Measurements from ENCODE around the gene CCNJ. TPM values are rescaled to one million over a fixed set of nuclear protein-coding genes. Genes with fewer than 3 reads are reported as not detected.
"Not testable (repeated sequence)": the region's sequence is repeated elsewhere in the genome, so short reads cannot be mapped to it uniquely, and the experiment has no call there.

CCNJ gene, protein sequence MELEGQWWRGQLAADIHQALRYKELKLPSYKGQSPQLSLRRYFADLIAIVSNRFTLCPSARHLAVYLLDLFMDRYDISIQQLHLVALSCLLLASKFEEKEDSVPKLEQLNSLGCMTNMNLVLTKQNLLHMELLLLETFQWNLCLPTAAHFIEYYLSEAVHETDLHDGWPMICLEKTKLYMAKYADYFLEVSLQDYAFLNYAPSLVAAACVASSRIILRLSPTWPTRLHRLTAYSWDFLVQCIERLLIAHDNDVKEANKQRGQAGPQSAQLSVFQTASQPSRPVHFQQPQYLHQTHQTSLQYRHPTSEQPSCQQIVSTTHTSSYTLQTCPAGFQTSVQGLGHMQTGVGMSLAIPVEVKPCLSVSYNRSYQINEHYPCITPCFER
- total RNA-seq (ENCODE audit: insufficient read depth, low replicate concordance), result 6.0 TPM

DNA sequence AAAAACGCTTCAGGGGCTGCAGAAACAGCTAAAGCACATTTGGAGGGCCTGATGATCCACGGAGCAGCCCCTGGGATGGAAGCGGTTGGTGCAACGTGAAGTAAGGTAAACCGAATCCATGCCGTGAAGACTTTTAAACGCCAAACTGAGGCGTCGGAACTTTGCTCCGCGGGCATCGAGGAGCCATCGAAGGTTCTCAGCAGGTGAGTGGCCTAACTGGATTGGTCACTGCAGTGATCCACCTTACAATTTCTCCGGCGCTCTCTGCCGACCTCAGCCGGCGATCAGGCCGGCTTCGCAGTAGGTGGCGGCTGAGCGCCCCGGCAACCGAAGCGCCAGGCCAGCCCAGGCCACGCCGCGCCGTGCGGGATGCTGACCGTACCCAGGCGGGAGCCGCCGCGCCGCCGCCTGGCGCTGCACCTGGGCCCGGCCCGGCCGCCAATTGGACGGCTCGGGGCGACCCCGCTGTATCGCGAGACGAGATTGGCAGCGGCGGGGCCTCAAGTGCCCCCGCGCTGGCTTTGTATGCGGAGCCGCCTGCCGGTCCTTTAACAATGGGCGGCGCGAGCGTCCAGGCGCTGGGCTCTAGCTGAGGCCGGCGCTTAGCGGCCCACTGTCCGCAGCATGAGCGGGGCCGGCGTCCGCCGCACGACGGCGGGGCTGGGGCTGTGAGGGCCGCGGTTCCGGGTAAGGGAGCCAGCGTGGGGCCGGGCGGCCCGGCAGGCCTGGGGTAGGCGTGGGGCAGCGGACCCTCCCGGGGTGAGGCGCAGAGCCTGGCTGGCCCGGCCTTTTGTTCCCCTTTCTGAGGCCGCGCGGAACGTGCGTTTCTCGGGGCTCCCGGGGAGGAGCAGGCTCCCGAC is at the start of gene CCNJ:
CCNJ (plus strand) TSS at position 551 of the 860 bp plus-strand sequence. CDS start 811 bp downstream, outside the sequence.
- peak; percentile 92 for DNase-seq (ENCODE audit: low spot score)

DNA sequence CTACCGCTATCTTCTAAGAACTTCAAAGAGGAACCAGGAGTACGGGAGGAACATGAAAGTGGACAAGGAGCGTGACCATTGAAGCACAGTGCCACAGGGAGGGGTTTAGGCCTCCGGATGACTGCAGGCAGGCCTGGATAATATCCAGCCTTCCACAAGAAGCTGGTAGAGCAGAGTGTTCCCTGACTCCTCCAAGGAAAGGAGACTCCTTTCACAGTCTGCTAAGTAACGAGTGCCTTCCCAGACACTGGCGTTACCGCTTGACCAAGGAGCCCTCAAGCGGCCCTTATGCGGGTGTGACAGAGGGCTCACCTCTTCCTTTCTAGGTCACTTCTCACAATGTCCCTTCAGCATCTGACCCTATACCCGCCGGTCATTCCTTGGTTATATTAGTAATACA is 49.0 kb upstream of the CCNJ start:
- DNase-seq (ENCODE audit: low spot score), result not testable (repeated sequence)

DNA sequence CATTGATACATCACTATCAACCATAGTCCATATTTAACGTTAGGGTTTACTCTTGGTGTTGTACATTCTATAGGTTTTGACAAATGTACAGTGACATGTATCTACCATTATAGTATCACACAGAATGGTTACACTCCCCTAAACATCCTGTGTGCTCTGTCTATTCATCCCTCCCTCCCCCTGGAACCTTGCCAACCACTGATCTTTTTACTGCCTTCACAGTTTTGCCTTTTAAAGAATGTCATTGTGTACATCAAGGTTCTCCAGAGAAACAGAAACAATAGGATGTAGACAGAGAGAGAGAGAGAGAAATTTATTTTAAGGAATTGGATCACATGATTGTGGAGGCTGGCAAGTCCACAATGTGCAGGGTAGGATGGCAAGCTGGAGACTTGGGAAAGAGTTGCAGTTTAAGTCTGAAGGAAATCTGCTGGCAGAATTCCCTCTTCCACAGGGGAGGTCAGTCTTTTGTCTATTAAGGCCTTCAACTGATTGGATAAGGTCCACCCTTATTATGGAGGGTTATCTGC is 45.1 kb upstream of the CCNJ start:
- DNase-seq (ENCODE audit: low spot score), result no peak

DNA sequence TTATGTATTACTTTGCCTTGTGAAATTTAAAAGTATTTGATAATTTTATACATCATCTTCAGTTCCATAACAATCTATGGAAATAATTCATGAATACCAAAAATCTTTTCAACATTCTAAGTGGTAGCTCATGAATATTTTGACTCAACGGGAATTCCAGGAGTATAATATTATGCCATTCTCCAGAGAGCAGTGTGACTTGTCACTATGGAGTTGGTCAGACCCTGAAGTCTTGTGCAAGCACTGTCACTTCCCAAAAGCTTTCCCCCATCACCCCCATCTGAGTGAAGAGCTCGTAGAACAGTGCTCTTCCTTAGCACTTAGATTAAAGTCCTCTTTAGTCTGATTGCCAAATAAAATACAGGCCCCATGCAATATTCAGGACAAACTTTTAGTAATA is 29.4 kb upstream of the CCNJ start:
- DNase-seq (ENCODE audit: low spot score), result no peak

DNA sequence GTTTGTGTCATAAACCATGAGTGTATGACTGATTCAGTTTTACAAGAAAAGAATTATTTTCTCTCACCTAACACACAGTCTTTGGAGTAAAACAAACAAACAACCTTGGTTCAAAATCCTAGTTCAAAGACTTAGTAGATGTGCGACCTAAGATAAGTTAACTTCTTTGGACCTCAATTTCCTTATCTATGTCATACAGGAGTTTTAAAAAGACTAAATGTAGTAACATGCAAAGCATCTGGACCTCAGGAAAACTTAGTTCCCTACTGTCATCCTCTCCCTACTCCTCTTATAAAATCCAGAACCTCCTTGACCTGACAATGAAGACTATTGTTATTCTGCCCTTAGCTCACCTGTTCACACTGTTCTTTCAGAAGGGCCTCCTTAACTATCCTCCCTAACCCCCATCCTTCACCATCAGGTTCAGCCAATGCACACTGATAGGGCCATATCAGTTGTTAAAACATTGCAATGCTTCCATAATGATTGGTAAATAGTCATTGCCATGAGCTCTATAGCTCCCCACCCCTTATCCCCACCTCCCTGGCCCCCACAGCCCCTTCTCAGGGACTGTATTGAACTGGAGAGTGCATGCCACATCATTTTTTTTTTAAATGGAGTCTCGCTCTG is 28.8 kb upstream of the CCNJ start:
- no peak for DNase-seq (ENCODE audit: low spot score)

DNA sequence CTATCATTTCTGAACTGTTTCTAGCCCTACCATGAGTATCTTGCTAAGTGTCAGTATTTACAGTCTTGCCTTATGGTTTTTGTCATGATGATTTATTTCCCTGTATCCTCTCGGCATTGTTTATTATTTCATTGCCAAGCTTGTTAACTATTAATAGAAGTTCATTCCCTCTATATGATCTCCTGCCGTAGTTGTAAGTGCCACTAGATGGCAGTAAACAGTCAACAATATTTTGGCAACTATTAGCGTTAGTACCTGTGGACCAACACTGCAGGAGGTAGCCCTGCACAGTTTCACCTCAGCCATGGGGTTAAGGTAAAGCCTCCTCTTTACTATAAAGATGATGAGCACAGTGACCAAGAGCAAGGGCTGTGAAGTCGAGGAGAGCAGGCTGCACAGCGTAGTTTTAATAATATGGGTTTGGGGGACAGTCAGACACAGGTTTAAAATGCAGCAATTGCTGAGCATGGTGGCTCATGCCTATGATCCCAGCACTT is 26.1 kb upstream of the CCNJ start:
- peak; percentile 57 for DNase-seq (ENCODE audit: low spot score)

DNA sequence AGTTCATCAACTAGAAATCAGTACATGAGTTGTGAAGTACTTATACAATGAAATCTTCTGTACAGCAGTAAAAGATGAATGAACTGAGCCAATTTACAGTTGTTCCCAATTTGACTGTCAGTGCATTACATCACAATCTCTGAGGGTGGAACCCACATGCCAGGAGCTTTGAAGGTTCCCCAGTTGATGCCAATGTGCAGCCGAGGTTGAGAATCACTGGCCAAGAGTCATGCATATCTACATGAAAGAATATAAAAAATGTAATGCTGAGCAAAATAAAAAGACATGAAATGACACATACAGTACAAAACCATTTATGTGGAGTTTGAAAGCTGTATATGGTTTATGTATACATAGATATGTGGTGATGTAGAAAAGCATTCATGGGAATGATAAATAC is 22.1 kb upstream of the CCNJ start:
- DNase-seq (ENCODE audit: low spot score), result no peak

DNA sequence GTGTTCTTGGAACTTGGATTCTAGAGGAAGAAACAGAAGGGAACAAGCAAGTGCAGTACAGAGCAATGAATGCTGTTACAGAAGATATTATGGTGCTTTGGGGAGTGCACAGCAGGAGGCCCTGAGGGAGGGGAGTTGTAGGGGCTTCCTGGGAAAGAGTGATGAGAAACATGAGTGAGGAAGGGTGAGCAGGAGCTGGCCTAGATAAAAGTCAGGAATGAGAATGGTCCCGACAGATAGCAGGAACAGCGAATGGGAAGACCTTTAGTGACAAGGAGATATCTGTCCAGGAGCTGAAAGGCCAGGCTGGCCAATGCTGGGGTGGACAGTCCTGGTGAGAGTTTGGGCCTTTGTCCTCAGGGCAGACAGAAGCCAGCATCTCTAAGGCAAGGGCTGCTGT is 20.6 kb upstream of the CCNJ start:
- DNase-seq (ENCODE audit: low spot score), result no peak

DNA sequence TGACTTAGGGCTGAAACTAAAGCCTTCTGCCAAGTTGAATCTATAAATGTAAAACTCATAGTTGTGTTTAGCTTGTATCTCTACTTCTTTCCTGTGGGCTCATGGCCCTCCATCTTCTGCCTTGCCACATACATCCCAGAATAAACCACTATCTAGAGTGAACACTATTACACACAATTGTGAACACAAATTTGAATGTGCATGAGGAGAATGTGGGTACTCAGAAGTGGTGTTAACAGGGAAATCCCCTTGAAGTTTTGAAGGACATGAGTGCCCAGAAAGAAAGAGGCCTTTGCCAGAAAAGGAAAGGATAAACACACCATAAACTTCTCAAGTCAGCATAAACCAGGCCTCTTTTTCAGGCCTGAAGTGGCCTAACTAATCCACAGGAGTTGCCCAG is 20.2 kb upstream of the CCNJ start:
- DNase-seq (ENCODE audit: low spot score), result no peak

DNA sequence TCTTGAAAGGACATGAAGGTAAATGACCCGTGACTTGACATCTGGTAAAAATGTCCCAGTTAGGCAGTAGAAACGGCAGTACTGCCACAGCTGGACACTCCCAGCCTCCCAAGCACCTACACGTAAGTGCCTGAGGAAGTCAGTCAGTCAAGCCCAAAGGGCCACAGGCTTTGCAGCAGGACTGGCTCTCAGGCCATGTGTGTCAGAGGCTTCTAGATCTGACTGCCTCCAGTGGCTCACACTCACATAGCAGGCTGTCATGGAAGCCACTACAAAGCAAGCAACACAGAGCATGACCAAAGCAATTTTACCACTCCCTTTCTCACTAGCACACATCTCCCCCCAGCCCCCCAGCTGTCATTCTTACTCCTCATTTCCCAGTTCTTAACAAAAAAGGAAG is 17.8 kb upstream of the CCNJ start:
- no peak for DNase-seq (ENCODE audit: low spot score)

DNA sequence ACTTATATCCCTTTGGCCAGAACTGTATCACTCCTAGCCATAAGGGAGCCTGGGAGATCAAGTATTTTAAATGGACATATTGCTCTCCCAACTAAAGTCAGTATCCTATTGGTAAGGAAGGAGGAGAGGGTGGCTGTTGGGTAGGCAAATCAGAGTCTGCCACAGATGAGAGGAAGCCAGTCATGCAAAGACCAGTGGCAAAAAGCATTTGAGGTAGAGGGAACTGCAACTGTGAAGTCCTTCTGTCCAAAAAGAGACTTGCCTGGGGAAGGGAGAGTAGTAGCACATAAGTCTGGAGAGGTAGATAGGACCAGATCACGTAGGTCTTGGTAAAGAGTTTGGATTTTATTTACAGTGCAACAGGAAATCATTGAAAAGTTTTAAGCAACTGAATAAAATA is 8.8 kb upstream of the CCNJ start:
- DNase-seq (ENCODE audit: low spot score), result no peak

DNA sequence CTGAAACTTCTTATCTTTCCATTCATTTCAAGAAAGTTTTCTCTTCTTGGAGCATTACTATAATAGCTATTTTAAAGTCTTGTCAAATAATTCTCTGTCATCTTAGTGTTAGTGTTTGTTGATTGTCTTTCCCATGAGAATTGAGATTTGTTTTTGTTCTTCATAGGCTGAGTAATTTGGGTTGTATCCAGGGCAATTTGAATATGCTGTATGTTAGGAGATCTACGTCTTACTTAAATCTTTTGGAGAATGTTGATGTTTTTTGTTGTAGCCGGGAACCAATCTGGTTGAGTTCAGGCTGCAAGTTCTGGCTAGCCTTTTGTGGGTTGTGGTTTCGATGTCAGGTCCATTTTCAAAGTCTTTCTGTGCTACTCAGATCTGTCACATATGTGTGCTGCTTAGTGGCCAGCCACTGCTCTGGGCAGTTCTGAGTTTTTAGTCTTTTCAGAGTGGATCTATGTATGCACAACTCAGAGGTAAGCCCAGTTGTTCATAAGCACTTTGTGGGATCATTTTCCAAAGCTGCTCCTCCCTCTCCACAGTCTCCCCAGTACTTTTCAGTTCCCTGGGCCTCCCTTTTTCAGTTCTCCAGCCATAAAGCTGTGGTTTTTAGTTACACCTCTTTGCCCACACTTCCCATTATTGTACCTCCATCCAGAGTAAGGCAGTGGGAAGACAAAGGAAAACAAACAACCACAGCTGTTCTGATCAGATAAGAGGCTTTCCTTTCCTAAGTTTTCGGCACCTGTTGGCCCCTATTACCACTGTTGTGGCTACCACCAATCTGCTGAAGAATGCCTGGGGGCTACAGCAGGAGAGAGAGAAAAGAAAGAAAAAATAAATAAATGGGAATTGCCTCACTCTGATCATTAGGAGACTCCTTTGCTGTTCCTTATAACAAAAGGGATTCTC is 4.7 kb upstream of the CCNJ start:
- DNase-seq (ENCODE audit: low spot score), result no peak

DNA sequence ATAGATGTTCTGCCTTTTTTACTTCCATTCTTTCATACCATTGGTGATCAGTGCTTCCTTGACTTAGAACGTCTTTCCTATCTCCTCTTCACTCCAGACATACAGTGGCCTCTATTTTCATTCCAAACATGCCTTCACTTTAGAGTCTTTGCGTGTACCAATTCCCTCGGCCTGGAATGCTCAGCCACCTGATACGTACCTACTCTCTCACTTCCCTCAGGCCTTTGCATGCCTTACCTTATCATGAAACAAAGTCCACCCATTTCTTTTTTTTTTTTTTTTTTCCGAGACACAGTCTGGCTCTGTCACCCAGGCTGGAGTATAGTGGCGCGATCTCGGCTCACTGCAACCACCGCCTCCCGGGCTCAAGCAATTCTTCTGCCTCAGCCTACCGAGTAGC is 2.2 kb upstream of the CCNJ start:
- no peak for DNase-seq (ENCODE audit: low spot score)

DNA sequence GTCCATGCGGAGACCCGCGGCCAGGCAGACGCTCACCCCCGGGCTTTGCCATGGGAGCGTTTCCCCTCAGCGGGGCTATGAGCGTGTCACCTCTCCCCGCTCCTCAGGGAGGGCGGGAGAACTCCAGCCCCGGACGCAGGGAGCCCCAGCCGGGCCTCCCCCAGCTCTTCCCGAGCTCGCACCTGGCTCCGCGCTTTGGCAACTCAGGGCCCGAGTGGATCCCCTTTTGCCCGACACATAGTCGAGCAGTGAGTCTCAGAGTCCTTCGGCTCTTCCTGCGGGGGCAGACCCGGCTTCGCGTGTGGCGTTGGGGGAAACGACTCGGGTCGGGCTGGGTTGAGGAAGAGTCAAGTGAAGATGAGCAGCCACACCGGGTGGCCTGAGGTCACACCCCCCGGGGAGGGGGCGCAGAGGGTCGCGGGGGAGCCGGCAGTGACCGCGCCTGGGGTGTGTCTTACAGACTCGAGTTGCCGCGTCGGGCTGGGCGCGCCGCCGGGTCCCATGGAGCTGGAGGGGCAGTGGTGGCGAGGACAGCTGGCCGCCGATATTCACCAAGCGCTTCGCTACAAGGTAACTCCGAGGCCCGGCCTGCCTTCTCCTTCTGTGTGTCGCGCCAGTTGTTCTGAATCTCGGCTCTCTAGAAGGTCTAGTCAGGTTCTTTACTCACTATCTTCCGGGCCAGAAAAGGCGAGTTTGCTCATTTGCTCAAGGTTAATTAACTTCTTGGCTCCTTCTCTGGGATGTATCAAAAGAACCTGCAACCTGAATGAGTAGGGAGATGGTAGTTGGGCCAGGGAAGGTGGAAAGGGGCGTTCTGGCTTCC is 721 bp downstream of the CCNJ start:
- peak; percentile 54 for DNase-seq (ENCODE audit: low spot score)

DNA sequence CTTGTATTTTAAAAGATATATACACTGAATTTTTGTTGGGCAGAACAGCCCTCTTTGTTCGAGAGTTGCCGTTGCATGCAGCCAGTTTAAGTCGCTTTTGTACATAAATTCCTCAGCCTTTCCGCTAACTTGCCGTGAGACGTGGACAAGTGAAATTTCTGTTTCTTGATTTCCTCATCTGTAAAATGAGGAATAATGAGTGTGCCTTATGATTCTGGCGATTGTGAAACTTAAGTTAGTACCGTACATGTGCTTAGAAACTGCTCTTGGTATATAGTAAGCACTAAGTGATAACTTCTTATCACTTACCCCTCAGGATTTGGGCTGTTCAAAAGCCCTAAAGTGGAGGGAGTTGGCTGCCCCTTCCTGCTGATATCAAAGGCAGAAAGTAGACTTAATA is 1.4 kb downstream of the CCNJ start:
- DNase-seq (ENCODE audit: low spot score), result peak; percentile 17

DNA sequence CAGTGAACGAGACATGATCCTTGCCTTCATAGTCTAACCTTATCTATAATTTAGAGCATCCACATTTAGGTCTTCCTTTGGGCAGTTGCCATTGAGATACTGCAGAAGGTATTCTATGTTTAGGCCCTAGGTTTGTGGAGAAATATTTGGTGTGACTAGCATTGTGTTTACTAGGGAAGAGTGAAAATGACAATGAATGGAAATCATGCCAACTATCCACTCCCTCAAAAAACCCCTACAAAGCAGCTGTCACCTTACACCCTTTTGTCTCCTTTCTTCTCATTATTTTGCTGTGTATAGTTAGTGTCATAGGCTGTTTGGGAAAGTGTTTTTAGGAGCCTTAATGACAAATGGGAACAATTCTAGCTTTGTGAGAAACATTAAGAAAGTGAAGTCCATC is 3.2 kb downstream of the CCNJ start:
- DNase-seq (ENCODE audit: low spot score), result no peak

DNA sequence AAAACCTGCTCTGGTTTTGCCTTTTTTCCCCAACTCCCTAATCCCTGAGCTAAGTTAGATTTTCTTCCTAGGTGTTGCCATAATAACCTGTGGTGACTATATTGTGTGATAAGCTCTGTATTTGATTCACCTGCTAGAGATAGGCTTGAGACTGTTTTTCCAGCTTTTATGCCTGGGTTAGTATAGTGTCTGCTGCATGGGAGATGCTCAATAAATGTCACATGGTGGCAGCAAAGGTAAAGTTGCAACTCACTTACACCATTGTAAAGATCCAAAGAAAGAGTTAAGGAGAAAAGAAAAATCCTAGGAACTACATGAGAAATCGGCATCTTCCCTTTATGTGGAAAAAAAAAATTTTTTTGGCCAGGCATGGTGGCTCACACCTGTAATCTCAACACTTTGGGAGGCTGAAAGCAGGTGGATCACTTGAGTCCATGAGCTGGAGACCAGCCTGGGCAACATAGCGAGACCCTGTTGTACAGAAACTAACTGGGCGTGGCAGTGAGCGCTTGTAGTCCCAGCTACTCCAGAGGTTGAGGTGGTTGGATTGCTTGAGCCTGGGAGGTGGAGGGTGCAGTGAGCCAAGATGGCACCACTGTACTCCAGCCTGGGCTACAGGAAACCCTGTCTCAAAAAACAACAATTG is 3.7 kb downstream of the CCNJ start:
- no peak for DNase-seq (ENCODE audit: low spot score)

DNA sequence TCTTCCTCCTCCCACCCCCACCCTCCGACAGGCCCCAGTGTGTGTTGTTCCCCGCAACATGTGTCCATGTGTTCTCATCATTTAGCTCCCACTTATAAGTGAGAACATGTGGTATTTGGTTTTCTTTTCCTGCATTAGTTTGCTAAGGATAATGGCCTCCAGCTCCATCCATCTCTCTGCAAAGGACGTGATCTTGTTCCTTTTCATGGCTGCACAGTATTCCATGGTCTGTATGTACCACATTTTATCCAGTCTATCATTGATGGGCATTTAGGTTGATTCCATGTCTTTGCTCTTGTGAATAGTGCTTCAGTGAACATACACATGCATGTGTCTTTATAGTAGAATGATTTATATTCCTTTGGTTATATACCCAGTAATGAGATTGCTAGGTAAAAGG is 4.5 kb downstream of the CCNJ start:
- not testable (repeated sequence) for DNase-seq (ENCODE audit: low spot score)

DNA sequence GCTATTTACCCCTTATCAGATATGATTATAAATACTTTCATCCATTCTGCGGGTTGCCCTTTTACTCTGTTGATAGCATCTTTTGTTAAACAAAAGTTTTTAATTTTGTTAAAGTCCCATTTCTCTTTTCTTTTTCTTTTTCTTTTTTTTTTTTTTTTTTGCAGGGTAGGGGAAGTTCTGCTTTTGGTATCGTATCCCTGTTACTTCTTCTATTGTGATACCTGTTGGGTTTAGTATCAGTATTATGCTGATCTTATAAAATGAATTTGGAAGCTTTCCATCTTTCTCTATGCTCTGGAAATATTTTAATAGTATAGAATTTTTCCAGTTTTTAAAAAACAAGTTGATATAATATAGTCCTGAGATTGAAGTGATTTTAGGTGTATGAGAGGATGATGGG is 6.0 kb downstream of the CCNJ start:
- no peak for DNase-seq (ENCODE audit: low spot score)

Measured in umbilical cord (tissue), 2 donors.